Ovary (tissue), 9 donors: ENCODE results near the gene CDH3. TPM values are rescaled to one million over a fixed set of nuclear protein-coding genes. Genes with fewer than 3 reads are reported as not detected.

ENCODE experiments used
- DNase-seq, 5 donors: peaks; one replicate each; pipeline ENCODE4 v3.0.0-alpha.2; 2019 to 2020
- H3K27ac ChIP-seq, 2 donors: fragments of 200-600 bp; one replicate each; pipeline versions ENCODE4 v1.5.1 to v1.8.0; 2019 to 2022
- H3K27me3 ChIP-seq: fragments of 200-600 bp; one replicate; pipeline ENCODE4 v1.8.0; 2022
- H3K36me3 ChIP-seq: fragments of 200-600 bp; sonication (generic); one replicate; pipeline ENCODE4 v1.5.1; 2019
- H3K4me1 ChIP-seq: one replicate; pipeline ENCODE4 v1.8.1; 2013; ENCODE audit warnings: mild to moderate bottlenecking, moderate library complexity; ENCODE audit not compliant: insufficient read depth
- H3K4me3 ChIP-seq: fragments of 200-600 bp; sonication (generic); one replicate; pipeline ENCODE4 v1.5.1; 2017
- H3K9me3 ChIP-seq, 2 donors: fragments of 200-600 bp in 1 of 2; sonication (generic) in 1 of 2; one replicate each; pipeline versions ENCODE4 v1.5.1 to v1.8.1; 2013 to 2019; ENCODE audit warnings: mild to moderate bottlenecking in 1 of 2, moderate library complexity in 1 of 2
- EP300 ChIP-seq: sonication (generic); formaldehyde crosslinking; IDR thresholded peaks from one replicate; pipeline ENCODE4 v1.6.1; 2017; ENCODE audit warnings: antibody characterized with exemption
- POLR2A ChIP-seq: fragments of 450-650 bp; IDR thresholded peaks from one replicate; pipeline ENCODE4 v1.6.1; 2017; ENCODE audit warnings: antibody characterized with exemption, mild to moderate bottlenecking, moderate library complexity
- WGBS, 3 donors: extraction: QIAGEN DNeasy Blood & Tissue Kit in 1 of 3; methylation state at CpG; one replicate each; pipeline versions ENCODE4 v1.1.5 to v1.1.7; 2013 to 2017; 5-methylcytosine and 5-hydroxymethylcytosine counted together
- intact Hi-C, 4 donors: fragments of 100-400 bp; cut with DNase I; formaldehyde crosslinking; loops; one replicate each; pipeline versions ENCODE4 v1.11.0 to v1.15.1; 2022 to 2023
- polyA plus RNA-seq, 2 donors: library from polyadenylated mRNA; stranded (reverse); fragments of 200-250 nt in 1 of 2; fragments of 350-450 nt in 1 of 2; fragmentation: Illumina TruSeq in 1 of 2; extraction: RNeasy Lipid Tissue Mini Kit (QIAGEN cat#74804) in 1 of 2; gene quantifications; one replicate each; pipeline ENCODE4 v1.2.3, GENCODE V29; 2013 to 2014
- total RNA-seq, 7 donors: library from RNA; depleted of rRNA in 2 of 7; stranded (reverse); fragments of >200 nt in 2 of 7; fragmentation: NEBNext Ultra II Directional in 3 of 7; extraction: Animal tissue kit (Norgen Biotek cat#: 25700) in 3 of 7; gene quantifications; one replicate each; pipeline versions ENCODE4 v1.1.0 to v1.2.4, GENCODE V29; 2016 to 2023
- TF ChIP-seq, protein P1 (sequence below), 3 donors: fragments of 450-650 bp in 2 of 3; fragments of 200-600 bp in 1 of 3; IDR thresholded peaks; one replicate each; pipeline versions ENCODE4 v1.5.1 to v1.8.0; 2016 to 2022; ENCODE audit warnings: antibody characterized with exemption in 3 of 3, mild to moderate bottlenecking in 1 of 3
- donor health status: DM: no; HTN: no; CAD: no; lungs with moderate emphysema.
- donor health status: DM: no; HTN: no; CAD: no.
- donor health status: Bipolar disorder and iron deficiency.
- donor health status: DM: yes; HTN: yes; CAD: no.
- donor health status: DM: no; HTN: no; CAD: no.
- donor health status: DM: yes; HTN: yes; CAD: no.

Gene CDH3
- total and polyA plus RNA-seq, 9 donors: 32.4 to 99.0 (median 58.9) TPM

DNA sequence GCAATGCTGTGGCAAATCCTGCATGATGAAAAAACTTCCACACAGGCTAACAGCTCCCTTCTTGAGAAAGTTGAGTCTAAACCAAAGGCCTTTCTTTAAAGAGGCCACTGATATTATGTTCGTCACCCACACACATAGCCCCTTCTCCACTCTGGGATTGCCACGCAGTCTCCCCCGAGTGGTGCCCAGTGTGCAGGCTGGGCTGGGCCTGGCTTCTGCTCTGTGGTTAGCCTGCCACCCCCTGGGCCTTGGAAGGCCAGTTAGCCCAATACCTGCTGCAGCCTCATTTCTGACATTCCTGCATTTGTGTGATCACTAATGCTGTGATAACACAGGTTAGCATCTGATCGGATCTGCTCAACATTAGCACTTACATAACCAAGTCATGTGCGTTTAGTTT, 44.8 kb downstream of the CDH3 start:
- H3K36me3 ChIP-seq: no peaks in the 10 kb centered on the region
- H3K4me3 ChIP-seq: no peak overlapping the region
- intact Hi-C loops: loop anchor here in 1 of 4 donors (10.0 kb wide), 1 partner anchor 95 kb away; no protein-coding TSS in a partner anchor
- 83 to 90% (median 87%) methylated on average over 5 of the region's 5 CpGs for WGBS, 3 donors
- DNase-seq: no peak
- H3K9me3 ChIP-seq: no peaks in the 10 kb centered on the region
- no peak overlapping the region for H3K27ac ChIP-seq
- no peaks in the 10 kb centered on the region for H3K4me1 ChIP-seq
- H3K27me3 ChIP-seq: no peaks in the 10 kb centered on the region
- no peak for TF ChIP-seq EP300
- no peak for TF ChIP-seq POLR2A
- TF ChIP-seq, protein P1, sequence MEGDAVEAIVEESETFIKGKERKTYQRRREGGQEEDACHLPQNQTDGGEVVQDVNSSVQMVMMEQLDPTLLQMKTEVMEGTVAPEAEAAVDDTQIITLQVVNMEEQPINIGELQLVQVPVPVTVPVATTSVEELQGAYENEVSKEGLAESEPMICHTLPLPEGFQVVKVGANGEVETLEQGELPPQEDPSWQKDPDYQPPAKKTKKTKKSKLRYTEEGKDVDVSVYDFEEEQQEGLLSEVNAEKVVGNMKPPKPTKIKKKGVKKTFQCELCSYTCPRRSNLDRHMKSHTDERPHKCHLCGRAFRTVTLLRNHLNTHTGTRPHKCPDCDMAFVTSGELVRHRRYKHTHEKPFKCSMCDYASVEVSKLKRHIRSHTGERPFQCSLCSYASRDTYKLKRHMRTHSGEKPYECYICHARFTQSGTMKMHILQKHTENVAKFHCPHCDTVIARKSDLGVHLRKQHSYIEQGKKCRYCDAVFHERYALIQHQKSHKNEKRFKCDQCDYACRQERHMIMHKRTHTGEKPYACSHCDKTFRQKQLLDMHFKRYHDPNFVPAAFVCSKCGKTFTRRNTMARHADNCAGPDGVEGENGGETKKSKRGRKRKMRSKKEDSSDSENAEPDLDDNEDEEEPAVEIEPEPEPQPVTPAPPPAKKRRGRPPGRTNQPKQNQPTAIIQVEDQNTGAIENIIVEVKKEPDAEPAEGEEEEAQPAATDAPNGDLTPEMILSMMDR (IDR thresholded peaks at IDR 0.05): no peak

DNA sequence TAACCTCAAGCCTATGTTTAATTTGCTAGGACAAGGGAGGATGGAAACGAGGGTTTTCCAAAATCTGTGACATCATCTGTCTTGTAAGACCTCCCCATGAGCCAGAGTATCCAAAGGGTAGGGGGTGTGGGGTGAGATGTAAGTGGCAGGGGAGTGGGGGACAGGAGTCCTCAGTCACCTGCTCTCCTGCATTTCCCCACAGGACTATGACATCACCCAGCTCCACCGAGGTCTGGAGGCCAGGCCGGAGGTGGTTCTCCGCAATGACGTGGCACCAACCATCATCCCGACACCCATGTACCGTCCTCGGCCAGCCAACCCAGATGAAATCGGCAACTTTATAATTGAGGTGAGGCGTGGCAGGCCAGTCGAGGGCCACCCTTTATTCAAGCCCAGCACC, 50.5 kb downstream of the CDH3 start:
- TF ChIP-seq, protein P1 (IDR thresholded peaks at IDR 0.05): no peak
- DNase-seq: no peak
- intact Hi-C loops: loop anchor here in 1 of 4 donors (10.0 kb wide), 1 partner anchor 101 kb away; no protein-coding TSS in a partner anchor
- no peak overlapping the region for H3K27ac ChIP-seq
- 89 to 92% (median 91%) methylated on average over 11 of the region's 11 CpGs for WGBS, 3 donors
- no peaks in the 10 kb centered on the region for H3K27me3 ChIP-seq
- no peaks in the 10 kb centered on the region for H3K4me1 ChIP-seq
- H3K36me3 ChIP-seq: no peaks in the 10 kb centered on the region
- H3K9me3 ChIP-seq: no peaks in the 10 kb centered on the region
- H3K4me3 ChIP-seq: no peak overlapping the region

DNA sequence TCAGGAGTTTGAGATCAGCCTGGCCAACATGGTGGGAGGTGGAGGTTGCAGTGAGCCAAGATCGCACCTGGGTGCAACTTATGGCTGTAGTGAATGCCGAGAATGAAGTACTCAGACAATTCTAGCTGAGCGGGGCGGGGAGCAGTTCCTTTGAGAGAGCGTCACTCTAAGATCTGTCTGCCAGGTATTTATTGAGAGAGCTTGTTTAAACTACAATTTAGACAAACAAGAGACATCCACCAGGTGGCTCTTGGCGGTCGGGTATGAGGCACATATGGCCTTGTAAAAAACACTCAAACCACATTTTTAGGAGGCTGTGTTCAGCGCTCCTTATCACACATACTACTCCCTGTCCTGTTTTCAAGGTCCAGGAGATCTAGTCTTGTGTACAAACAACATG, 51.4 kb downstream of the CDH3 start:
- TF ChIP-seq POLR2A (no peak), EP300 (no peak)
- TF ChIP-seq, protein P1 (IDR thresholded peaks at IDR 0.05): no peak
- DNase-seq: no peak
- Histone ChIP-seq H3K27ac (no peak overlapping the region), H3K9me3 (no peaks in the 10 kb centered on the region), H3K4me1 (no peaks in the 10 kb centered on the region), H3K36me3 (no peaks in the 10 kb centered on the region), H3K4me3 (no peak overlapping the region), H3K27me3 (no peaks in the 10 kb centered on the region)
- intact Hi-C loops: loop anchor here in 1 of 4 donors (10.0 kb wide), 1 partner anchor 102 kb away; no protein-coding TSS in a partner anchor
- 50 to 63% (median 50%) methylated on average over 8 of the region's 8 CpGs for WGBS, 3 donors

DNA sequence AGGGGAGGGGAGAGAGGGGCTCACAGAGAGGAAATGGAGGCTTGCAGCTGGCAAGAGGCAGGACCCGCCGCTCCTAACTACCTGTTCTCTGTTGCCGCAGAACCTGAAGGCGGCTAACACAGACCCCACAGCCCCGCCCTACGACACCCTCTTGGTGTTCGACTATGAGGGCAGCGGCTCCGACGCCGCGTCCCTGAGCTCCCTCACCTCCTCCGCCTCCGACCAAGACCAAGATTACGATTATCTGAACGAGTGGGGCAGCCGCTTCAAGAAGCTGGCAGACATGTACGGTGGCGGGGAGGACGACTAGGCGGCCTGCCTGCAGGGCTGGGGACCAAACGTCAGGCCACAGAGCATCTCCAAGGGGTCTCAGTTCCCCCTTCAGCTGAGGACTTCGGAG, 53.0 kb downstream of the CDH3 start:
- Histone ChIP-seq H3K4me3 (no peak overlapping the region), H3K9me3 (no peaks in the 10 kb centered on the region), H3K27me3 (no peaks in the 10 kb centered on the region), H3K36me3 (no peaks in the 10 kb centered on the region), H3K27ac (no peak overlapping the region), H3K4me1 (no peaks in the 10 kb centered on the region)
- intact Hi-C loops: loop anchor here in 1 of 4 donors (10.0 kb wide), 1 partner anchor 103 kb away; no protein-coding TSS in a partner anchor
- no peak for TF ChIP-seq POLR2A
- TF ChIP-seq EP300: no peak
- TF ChIP-seq, protein P1 (IDR thresholded peaks at IDR 0.05): no peak
- no peak for DNase-seq
- 81 to 89% (median 84%) methylated on average over 23 of the region's 23 CpGs for WGBS, 3 donors
